H9 (cell line): ENCODE measurements around the gene ENDOV. TPM values are rescaled to one million over a fixed set of nuclear protein-coding genes. Genes with fewer than 3 reads are reported as not detected.

Experiments
- DNase-seq: peaks from one replicate; pipeline ENCODE4 v3.0.0-alpha.2; 2017
- H2AFZ ChIP-seq: one replicate; pipeline ENCODE4 v1.6.1; 2013; ENCODE audit warnings: mild to moderate bottlenecking, low read length, control low read depth, moderate library complexity
- H2AK5ac ChIP-seq: 2 replicates; pipeline ENCODE4 v1.6.1; 2013; ENCODE audit warnings: low read length, control low read depth, mixed read lengths; ENCODE audit not compliant: insufficient read length
- H2BK120ac ChIP-seq: one replicate; pipeline ENCODE4 v1.6.1; 2013; ENCODE audit warnings: low read depth, mild to moderate bottlenecking, low read length, control low read depth, inconsistent platforms; ENCODE audit not compliant: poor library complexity, severe bottlenecking
- H2BK12ac ChIP-seq: 2 replicates; pipeline ENCODE4 v1.6.1; 2013; ENCODE audit warnings: low read length, control low read depth, mixed read lengths, low read depth; ENCODE audit not compliant: insufficient read length
- H2BK15ac ChIP-seq: 2 replicates; pipeline ENCODE4 v1.6.1; 2013; ENCODE audit warnings: low read depth, low read length, control low read depth
- H2BK20ac ChIP-seq: one replicate; pipeline ENCODE4 v1.6.1; 2013; ENCODE audit warnings: low read depth, mild to moderate bottlenecking, low read length, control low read depth, inconsistent platforms; ENCODE audit not compliant: poor library complexity, severe bottlenecking
- H2BK5ac ChIP-seq: 2 replicates; pipeline ENCODE4 v1.6.1; 2013; ENCODE audit warnings: low read length, control low read depth, mixed read lengths; ENCODE audit not compliant: insufficient read length
- H3K14ac ChIP-seq: 2 replicates; pipeline ENCODE4 v1.6.1; 2013; ENCODE audit warnings: low read length, control low read depth; ENCODE audit not compliant: insufficient read depth
- H3K18ac ChIP-seq: 2 replicates; pipeline ENCODE4 v1.6.1; 2013; ENCODE audit warnings: low read depth, mild to moderate bottlenecking, mixed read lengths, low read length, control low read depth; ENCODE audit not compliant: insufficient read length
- H3K23ac ChIP-seq: 2 replicates; pipeline ENCODE4 v1.6.1; 2013; ENCODE audit warnings: low read length, control low read depth, mixed read lengths, low read depth; ENCODE audit not compliant: insufficient read length
- H3K23me2 ChIP-seq: 2 replicates; pipeline ENCODE4 v1.6.1; 2013; ENCODE audit warnings: low read depth, mild to moderate bottlenecking, mixed read lengths, low read length, control low read depth; ENCODE audit not compliant: insufficient read length, poor library complexity, severe bottlenecking
- H3K27ac ChIP-seq: 2 replicates; pipeline ENCODE4 v1.5.1; 2013; ENCODE audit warnings: low read length, control low read depth, mixed read lengths, low read depth; ENCODE audit not compliant: insufficient read length
- H3K27me3 ChIP-seq: 2 replicates; pipeline ENCODE4 v1.6.1; 2013; ENCODE audit warnings: low read length, control low read depth, inconsistent platforms; ENCODE audit not compliant: insufficient read depth
- H3K4ac ChIP-seq: 2 replicates; pipeline ENCODE4 v1.6.1; 2013; ENCODE audit warnings: low read depth, mild to moderate bottlenecking, control low read depth, inconsistent platforms, low read length, moderate library complexity
- H3K4me1 ChIP-seq: 2 replicates; pipeline ENCODE4 v1.6.1; 2013; ENCODE audit warnings: low read length, control low read depth, inconsistent platforms; ENCODE audit not compliant: insufficient read depth
- H3K4me2 ChIP-seq: 2 replicates; pipeline ENCODE4 v1.6.1; 2013; ENCODE audit warnings: low read length, control low read depth, mixed read lengths; ENCODE audit not compliant: insufficient read length, insufficient read depth
- H3K56ac ChIP-seq: 2 replicates; pipeline ENCODE4 v1.6.1; 2013; ENCODE audit warnings: low read depth, mild to moderate bottlenecking, mixed read lengths, low read length, control low read depth; ENCODE audit not compliant: insufficient read length
- H3K79me1 ChIP-seq: 2 replicates; pipeline ENCODE4 v1.6.1; 2013; ENCODE audit warnings: low read depth, mild to moderate bottlenecking, moderate library complexity, low read length, control low read depth, inconsistent platforms; ENCODE audit not compliant: insufficient read depth, poor library complexity, severe bottlenecking
- H3K79me2 ChIP-seq: 2 replicates; pipeline ENCODE4 v1.6.1; 2013; ENCODE audit warnings: low read length, control low read depth, inconsistent platforms; ENCODE audit not compliant: insufficient read depth
- H3K9ac ChIP-seq: 2 replicates; pipeline ENCODE4 v1.6.1; 2013; ENCODE audit warnings: low read length, control low read depth, mixed read lengths; ENCODE audit not compliant: insufficient read length; ENCODE audit errors: extremely low read depth
- H3K9me3 ChIP-seq: one replicate; pipeline ENCODE4 v1.6.1; 2013; ENCODE audit warnings: low read depth, low read length, inconsistent platforms; ENCODE audit not compliant: control insufficient read depth
- H3T11ph ChIP-seq: one replicate; pipeline ENCODE4 v1.6.1; 2013; ENCODE audit warnings: mild to moderate bottlenecking, low read length, control low read depth, inconsistent platforms
- H4K20me1 ChIP-seq: one replicate; pipeline ENCODE4 v1.6.1; 2013; ENCODE audit not compliant: control insufficient read depth, insufficient read length, insufficient read depth
- H4K5ac ChIP-seq: 2 replicates; pipeline ENCODE4 v1.6.1; 2013; ENCODE audit warnings: low read depth, mild to moderate bottlenecking, mixed read lengths, low read length, control low read depth; ENCODE audit not compliant: insufficient read length
- H4K8ac ChIP-seq: replicated peaks from 2 replicates; pipeline ENCODE4 v1.6.1; 2013; ENCODE audit warnings: low read length, control low read depth, mixed read lengths, low read depth; ENCODE audit not compliant: insufficient read length
- H4K91ac ChIP-seq: 2 replicates; pipeline ENCODE4 v1.6.1; 2013; ENCODE audit warnings: low read depth, mild to moderate bottlenecking, moderate library complexity, mixed read lengths, low read length, control low read depth; ENCODE audit not compliant: insufficient read length
- H3K27ac Mint-ChIP-seq, 3 experiments: 2 replicates in 2 of 3; 3 replicates in 1 of 3; pipeline ENCODE4 v1.8.0; 2020 to 2021; ENCODE audit warnings: mixed read lengths in 3 of 3, mild to moderate bottlenecking in 1 of 3, moderate library complexity in 1 of 3
- H3K27me3 Mint-ChIP-seq: 2 replicates; pipeline ENCODE4 v1.8.0; 2021; ENCODE audit warnings: low read depth, mild to moderate bottlenecking, moderate library complexity, mixed read lengths
- H3K36me3 Mint-ChIP-seq, 3 experiments: 2 replicates in 2 of 3; 3 replicates in 1 of 3; pipeline ENCODE4 v1.8.0; 2020 to 2021; ENCODE audit warnings: low read depth in 3 of 3, mixed read lengths in 3 of 3; ENCODE audit not compliant: insufficient read depth in 1 of 3
- H3K4me1 Mint-ChIP-seq, 2 experiments: 2 replicates each; pipeline ENCODE4 v1.8.0; 2020; ENCODE audit warnings: mixed read lengths in 2 of 2
- H3K4me3 Mint-ChIP-seq, 2 experiments: 2 replicates in 1 of 2; 3 replicates in 1 of 2; pipeline ENCODE4 v1.8.0; 2020 to 2021; ENCODE audit warnings: mild to moderate bottlenecking in 2 of 2, mixed read lengths in 2 of 2, moderate library complexity in 1 of 2
- H3K9me3 Mint-ChIP-seq, 2 experiments: 2 replicates in 1 of 2; 3 replicates in 1 of 2; pipeline ENCODE4 v1.8.0; 2020; ENCODE audit warnings: mild to moderate bottlenecking in 2 of 2, mixed read lengths in 2 of 2, moderate library complexity in 1 of 2
- CTCF ChIP-seq: fragments of 200-600 bp; sonication (generic); conservative IDR thresholded peaks from 3 replicates; pipeline ENCODE4 v1.8.0; 2021; ENCODE audit warnings: antibody characterized with exemption, mild to moderate bottlenecking
- WGBS: extraction: QIAGEN DNeasy Blood & Tissue Kit; methylation state at CpG from one replicate; pipeline ENCODE4 v1.1.7; 2013; ENCODE audit warnings: missing lambda C conversion rate, low lambda C conversion rate, mixed read lengths; ENCODE audit not compliant: insufficient read length; ENCODE audit errors: extremely low coverage; 5-methylcytosine and 5-hydroxymethylcytosine counted together
- total RNA-seq: library from RNA; stranded (reverse); gene quantifications from 2 replicates; pipeline ENCODE4 v1.2.1, GENCODE V29; 2021

ENDOV gene
- total RNA-seq, 1 experiment from 2014 or later = 17.1 TPM

DNA sequence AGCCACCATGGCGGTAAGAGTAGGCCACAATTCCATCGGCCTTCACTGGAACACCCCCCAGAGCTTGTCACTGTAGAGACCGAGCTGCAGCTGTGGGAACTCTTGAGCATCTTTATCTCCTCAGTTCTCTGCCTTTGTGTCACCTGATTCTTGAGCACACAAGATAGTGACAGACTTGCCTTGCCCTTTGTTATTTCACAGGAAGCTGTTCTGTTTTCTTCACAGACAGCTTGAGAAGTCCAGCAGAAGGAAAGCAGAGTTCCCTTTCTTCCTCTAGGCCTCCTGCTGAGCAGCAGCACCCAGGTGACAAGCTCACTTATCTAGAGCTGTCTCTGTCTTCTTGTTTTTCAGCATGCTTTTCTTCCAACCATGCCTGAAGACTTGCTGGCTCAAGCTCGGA lies 38.4 kb upstream of the ENDOV start:
- H3K14ac ChIP-seq = no peak overlapping the region
- Mint-ChIP-seq H3K4me1 (peaks cover 12 to 19% of the 10 kb centered on the region in 2 experiments), H3K9me3 (no peaks in the 10 kb centered on the region), H3K27me3 (no peaks in the 10 kb centered on the region), H3K36me3 (peaks cover 23 to 84% (median 68%) of the 10 kb centered on the region in 3 experiments), H3K4me3 (no peak overlapping the region), H3K27ac (no peak overlapping the region)
- no peak overlapping the region for H4K5ac ChIP-seq
- no peak overlapping the region for H2BK5ac ChIP-seq
- H3K27ac ChIP-seq = no peak overlapping the region
- no peak overlapping the region for H4K8ac ChIP-seq
- no peaks in the 10 kb centered on the region for H3K79me2 ChIP-seq
- no peak overlapping the region for H2BK15ac ChIP-seq
- no peak overlapping the region for H3K18ac ChIP-seq
- H3K4ac ChIP-seq = no peak overlapping the region
- WGBS = no CpG with 5 or more reads among the region's 4 CpGs
- no peak overlapping the region for H4K91ac ChIP-seq
- DNase-seq = no peak
- H3K23me2 ChIP-seq = no peaks in the 10 kb centered on the region
- H3K4me2 ChIP-seq = no peak overlapping the region
- no peaks in the 10 kb centered on the region for H3K27me3 ChIP-seq
- H2AFZ ChIP-seq = no peak overlapping the region
- H2AK5ac ChIP-seq = no peak overlapping the region
- no peak overlapping the region for H3K9ac ChIP-seq
- no peaks in the 10 kb centered on the region for H3K4me1 ChIP-seq
- no peak overlapping the region for H3K56ac ChIP-seq
- no peak overlapping the region for H2BK20ac ChIP-seq
- no peak for TF ChIP-seq CTCF
- no peaks in the 10 kb centered on the region for H3K79me1 ChIP-seq
- no peaks in the 10 kb centered on the region for H4K20me1 ChIP-seq
- H2BK12ac ChIP-seq = no peak overlapping the region
- no peak overlapping the region for H2BK120ac ChIP-seq
- no peak overlapping the region for H3T11ph ChIP-seq
- no peaks in the 10 kb centered on the region for H3K9me3 ChIP-seq
- no peak overlapping the region for H3K23ac ChIP-seq
